ENCODE data around the gene FCHO2. TPM values are rescaled to one million over a fixed set of nuclear protein-coding genes. Genes with fewer than 3 reads are reported as not detected.

Gene FCHO2
- total RNA-seq, 1 donor from 2014 or later, result 11.2 TPM

- no peak for DNase-seq (ENCODE audit: low read depth)
- Histone ChIP-seq H3K27me3 (ENCODE audit: control insufficient read depth, insufficient read depth, low read length) (no peaks in the 10 kb centered on the region), H3K4me3 (ENCODE audit: low read depth, low read length) (no peak overlapping the region), H3K36me3 (ENCODE audit: control insufficient read depth, insufficient read depth, low read length) (no peaks in the 10 kb centered on the region)
- TF ChIP-seq CTCF (IDR thresholded peaks at IDR 0.05; ENCODE audit: insufficient read depth, low read length, poor library complexity, severe bottlenecking), result no peak
These were observed 18.3 kb upstream of the FCHO2 start for GRCh38 chr5:72937517-72938061.

GRCh38 chr5:72938206-72938605 is 17.6 kb upstream of the FCHO2 start:
- no peak for TF ChIP-seq CTCF (IDR thresholded peaks at IDR 0.05; ENCODE audit: insufficient read depth, low read length, poor library complexity, severe bottlenecking)
- no peak for DNase-seq (ENCODE audit: low read depth)
- no peaks in the 10 kb centered on the region for H3K36me3 ChIP-seq (ENCODE audit: control insufficient read depth, insufficient read depth, low read length)
- no peak overlapping the region for H3K4me3 ChIP-seq (ENCODE audit: low read depth, low read length)
- H3K27me3 ChIP-seq (ENCODE audit: control insufficient read depth, insufficient read depth, low read length), result no peaks in the 10 kb centered on the region

GRCh38 chr5:72940082-72940481 is 15.8 kb upstream of the FCHO2 start:
- TF ChIP-seq CTCF (IDR thresholded peaks at IDR 0.05; ENCODE audit: insufficient read depth, low read length, poor library complexity, severe bottlenecking), result no peak
- Histone ChIP-seq H3K4me3 (ENCODE audit: low read depth, low read length) (no peak overlapping the region), H3K36me3 (ENCODE audit: control insufficient read depth, insufficient read depth, low read length) (no peaks in the 10 kb centered on the region), H3K27me3 (ENCODE audit: control insufficient read depth, insufficient read depth, low read length) (no peaks in the 10 kb centered on the region)
- DNase-seq (ENCODE audit: low read depth), result no peak

- H3K27me3 ChIP-seq (ENCODE audit: control insufficient read depth, insufficient read depth, low read length), result no peaks in the 10 kb centered on the region
- no peak overlapping the region for H3K4me3 ChIP-seq (ENCODE audit: low read depth, low read length)
- no peak for TF ChIP-seq CTCF (IDR thresholded peaks at IDR 0.05; ENCODE audit: insufficient read depth, low read length, poor library complexity, severe bottlenecking)
- H3K36me3 ChIP-seq (ENCODE audit: control insufficient read depth, insufficient read depth, low read length), result no peaks in the 10 kb centered on the region
- no peak for DNase-seq (ENCODE audit: low read depth)
These were observed 12.5 kb upstream of the FCHO2 start for GRCh38 chr5:72943307-72943706.

GRCh38 chr5:72947498-72947897 is 8.3 kb upstream of the FCHO2 start:
- H3K27me3 ChIP-seq (ENCODE audit: control insufficient read depth, insufficient read depth, low read length), result no peaks in the 10 kb centered on the region
- no peak for TF ChIP-seq CTCF (IDR thresholded peaks at IDR 0.05; ENCODE audit: insufficient read depth, low read length, poor library complexity, severe bottlenecking)
- DNase-seq (ENCODE audit: low read depth), result no peak

GRCh38 chr5:72949481-72949880 is 6.4 kb upstream of the FCHO2 start:
- Histone ChIP-seq H3K36me3 (ENCODE audit: control insufficient read depth, insufficient read depth, low read length) (no peaks in the 10 kb centered on the region), H3K27me3 (ENCODE audit: control insufficient read depth, insufficient read depth, low read length) (no peaks in the 10 kb centered on the region), H3K4me3 (ENCODE audit: low read depth, low read length) (no peak overlapping the region)
- no peak for DNase-seq (ENCODE audit: low read depth)
- no peak for TF ChIP-seq CTCF (IDR thresholded peaks at IDR 0.05; ENCODE audit: insufficient read depth, low read length, poor library complexity, severe bottlenecking)

More at GRCh38 chr5:72947498-72947897, 8.3 kb upstream of the FCHO2 start:
- Histone ChIP-seq H3K36me3 (ENCODE audit: control insufficient read depth, insufficient read depth, low read length) (no peaks in the 10 kb centered on the region), H3K4me3 (ENCODE audit: low read depth, low read length) (no peak overlapping the region)
